NCI-H526 treated with DMSO at 0.1 percent for 48 hours (cell line): ENCODE data around the gene TNP2.

Source experiments
- DNase-seq: peaks from one replicate; lab custom pipeline; 2025; lab: John Stamatoyannopoulos, UW

TNP2 gene

GRCh38 chr16:11255737-11256660, 13.1 kb downstream of the TNP2 start, which contains the start of gene SOCS1:
Gene SOCS1, minus strand, starts transcription at chr16:11256204. Its CDS starts 726 bp downstream, at chr16:11255478.
- peak; percentile 55 for DNase-seq

GRCh38 chr16:11254913-11255736, 14.0 kb downstream of the TNP2 start:
- DNase-seq: peak; percentile 5

DNA sequence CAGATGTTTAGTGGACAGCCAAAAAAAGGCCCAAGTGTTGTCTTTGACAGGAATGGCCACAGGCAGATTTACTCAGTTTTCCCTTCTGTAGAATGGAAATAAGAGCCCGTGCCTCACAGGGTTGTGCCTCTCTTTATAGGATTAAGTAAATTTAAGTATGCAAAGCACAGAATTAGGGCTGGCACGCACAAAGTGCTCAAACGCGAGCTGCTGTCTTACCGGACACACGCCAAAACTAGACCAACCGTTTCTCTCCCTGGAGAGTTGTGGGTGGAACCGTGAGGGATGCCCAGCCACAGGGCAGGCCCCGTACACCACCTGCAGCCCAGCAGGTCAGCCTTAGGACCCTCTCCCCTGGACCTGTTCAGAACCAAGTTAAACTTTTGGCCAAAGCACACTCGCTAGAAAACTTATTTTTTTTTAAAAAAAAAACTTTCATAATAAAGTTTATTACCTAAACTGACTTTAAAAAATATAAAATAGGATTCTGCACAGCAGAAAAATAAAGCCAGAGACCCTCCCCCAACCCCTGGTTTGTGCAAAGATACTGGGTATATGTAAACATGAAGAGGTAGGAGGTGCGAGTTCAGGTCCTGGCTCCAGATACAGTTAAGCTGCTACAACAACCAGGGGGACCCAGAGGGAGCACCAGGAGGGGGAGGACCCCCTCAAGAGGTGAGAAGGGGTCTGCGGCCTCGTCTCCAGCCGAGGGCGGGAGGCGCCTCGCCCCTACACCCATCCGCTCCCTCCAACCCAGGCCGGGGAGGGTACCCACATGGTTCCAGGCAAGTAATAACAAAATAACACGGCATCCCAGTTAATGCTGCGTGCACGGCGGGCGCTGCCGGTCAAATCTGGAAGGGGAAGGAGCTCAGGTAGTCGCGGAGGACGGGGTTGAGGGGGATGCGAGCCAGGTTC, 14.9 kb downstream of the TNP2 start:
- no peak for DNase-seq

DNA sequence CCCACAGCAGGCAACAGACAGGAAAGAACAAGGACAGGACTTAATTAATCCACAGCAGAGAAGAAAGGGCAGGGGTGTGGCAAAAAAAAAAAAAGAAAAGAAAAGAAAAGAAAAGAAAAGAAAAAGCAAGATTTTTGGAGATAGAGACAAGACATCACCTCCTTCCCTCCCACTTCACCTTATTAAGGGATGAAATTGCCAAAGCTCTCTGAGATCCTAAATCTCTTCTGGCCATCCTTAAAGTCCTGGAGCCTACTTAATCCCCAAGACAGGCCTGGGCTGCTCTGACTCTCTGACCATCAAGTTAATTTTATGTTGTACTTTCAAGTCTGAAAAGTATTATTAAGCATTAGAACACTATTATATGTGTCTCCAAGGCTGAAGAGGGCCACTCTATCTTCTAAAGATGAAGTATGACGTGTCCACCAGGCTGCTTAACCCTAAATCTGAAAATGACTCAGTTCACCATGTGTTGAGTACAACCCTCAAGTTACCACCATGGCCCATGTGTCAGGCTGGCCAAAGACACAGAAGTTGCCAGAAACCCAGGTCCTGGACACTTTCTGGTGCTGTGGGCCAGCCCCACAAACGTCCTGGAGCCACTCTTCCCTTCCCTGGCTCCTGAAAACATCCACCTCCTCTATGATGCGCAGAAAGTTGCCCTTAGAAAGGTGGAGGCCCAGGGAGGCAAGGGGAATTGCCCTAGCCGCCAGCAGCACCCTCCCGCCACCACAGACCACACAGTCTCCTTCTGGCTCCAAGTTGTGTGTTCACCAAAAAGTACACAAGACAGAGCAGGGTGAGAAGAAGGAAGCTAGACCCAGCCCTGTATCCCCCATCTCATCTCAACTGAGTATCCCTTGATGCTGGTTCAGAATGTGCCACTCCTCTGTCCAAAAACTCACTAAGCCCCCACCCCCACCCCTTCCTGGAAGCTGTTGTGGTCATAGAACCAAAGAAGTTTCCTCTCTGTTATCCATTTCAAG, 15.8 kb downstream of the TNP2 start:
- no peak for DNase-seq

GRCh38 chr16:11252482-11252931, 16.6 kb downstream of the TNP2 start:
- no peak for DNase-seq

DNA sequence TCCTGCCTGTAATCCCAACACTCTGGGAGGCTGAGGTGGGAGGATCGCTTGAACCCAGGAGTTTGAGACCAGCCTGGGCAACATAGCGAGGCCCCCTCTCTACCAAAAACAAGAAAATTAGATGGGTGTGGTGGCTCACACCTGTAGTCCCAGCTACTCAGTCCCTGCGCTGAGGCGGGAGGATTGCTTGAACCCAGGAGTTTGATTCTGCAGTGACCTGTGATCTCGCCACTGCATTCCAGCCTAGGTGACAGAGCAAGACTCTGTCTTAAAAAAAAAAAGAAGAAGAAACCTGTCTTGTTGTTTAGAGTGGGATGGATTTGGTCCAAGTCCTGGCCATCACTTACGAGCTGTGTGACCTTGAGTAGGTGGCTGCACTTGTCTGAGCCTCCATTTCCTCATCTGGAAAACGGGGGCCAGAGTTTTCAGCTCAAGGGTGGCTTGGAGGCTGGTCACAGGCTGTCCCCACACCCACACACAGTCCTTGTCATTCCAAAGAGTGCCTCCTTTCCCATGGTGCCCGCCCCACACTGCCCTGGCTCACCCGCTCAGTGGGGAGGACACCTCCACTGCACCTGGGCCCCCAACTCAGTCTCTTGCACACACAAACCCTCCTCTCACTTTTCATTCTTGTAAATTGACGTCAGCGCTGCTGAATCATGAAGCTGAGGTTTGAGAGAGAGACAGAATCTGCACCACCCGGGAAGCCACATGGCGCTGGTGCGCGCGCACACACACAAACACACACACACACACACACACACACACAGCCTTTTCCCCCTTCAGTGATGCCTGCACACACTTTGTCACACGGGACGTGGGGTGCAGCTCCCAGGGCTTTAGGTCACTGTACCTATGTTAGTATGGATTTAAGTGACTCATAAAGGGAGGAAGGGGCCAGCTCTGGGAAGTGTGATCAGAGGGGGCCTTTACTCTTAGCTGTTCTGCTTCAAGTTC, 17.3 kb downstream of the TNP2 start:
- DNase-seq: no peak

DNA sequence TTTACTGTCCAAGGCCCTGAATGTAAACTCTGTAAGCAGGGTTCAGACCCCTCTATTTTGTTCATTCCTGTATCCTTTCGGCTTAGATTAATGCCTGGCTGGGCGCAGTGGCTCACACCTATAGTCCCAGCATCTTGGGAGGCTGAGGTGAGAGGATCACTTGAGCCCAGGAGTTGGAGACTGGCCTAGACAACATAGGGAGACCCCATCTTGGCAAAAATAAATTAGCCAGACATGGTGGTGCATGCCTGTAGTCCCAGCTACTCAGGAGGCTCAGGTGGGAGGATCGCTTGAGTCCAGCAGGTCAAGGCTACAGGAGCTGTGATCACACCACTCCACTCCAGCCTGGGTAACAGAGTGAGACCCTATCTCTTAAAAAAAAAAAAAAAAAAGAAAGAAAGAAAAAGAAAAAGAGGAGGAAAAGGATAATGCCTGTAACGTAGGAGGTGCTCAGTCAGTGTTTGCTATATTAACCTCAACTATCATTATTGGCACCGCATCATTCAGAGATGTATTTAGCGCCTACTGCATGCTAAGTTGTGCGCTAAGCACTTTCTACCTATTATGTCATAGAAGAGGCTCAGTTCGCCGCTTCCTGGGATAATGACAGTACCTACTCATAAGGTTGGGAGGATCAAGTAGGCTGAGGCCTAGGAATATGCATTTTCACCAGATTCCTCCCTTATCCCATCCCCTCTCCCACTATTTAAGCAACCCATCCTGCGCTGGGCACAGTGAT, 18.2 kb downstream of the TNP2 start:
- no peak for DNase-seq

- no peak for DNase-seq
Observed at GRCh38 chr16:11250091-11250785, 18.9 kb downstream of the TNP2 start.

DNA sequence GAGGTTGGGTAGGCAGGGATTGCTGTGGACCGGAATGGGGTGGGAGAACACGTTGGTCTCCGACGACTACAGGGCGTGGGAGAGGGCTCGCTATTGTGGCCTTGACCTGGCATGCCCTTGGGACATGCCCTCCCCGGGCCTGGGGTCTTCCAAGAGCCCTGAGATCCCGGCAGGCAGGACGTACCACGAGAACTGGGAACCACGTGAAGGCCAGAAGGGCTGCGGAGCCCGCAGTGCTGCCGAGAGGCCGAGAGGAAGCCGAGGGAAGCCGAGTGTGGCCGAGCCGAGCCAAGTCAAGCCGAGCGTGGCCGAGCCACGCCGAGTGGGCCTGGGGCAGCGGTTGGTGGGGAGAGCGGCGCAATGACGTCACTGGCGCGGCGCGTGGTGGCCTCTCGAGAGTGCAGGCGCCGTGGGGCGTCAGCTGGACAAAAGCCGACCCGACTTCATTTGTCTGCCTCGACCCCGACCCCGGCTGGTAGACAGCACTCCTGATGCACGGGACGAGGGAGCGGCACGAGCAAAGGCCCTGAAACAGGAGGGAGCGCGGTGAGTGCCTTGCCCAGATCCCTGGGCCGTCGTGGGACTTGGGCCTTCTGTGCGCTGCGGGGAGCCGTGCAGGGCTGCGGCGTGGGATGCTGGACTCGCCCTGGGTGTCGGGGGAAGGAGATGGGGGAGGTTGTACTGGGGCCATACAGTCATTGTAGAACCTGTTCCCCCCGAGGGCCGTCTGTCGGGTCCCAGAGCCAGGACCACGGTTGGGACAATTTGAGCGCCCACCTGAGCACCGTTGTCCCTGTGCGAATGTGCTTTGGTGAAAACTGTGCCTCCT, 19.7 kb downstream of the TNP2 start:
- DNase-seq: no peak

- DNase-seq: no peak
Observed at GRCh38 chr16:11248133-11248532, 21.0 kb downstream of the TNP2 start.

DNA sequence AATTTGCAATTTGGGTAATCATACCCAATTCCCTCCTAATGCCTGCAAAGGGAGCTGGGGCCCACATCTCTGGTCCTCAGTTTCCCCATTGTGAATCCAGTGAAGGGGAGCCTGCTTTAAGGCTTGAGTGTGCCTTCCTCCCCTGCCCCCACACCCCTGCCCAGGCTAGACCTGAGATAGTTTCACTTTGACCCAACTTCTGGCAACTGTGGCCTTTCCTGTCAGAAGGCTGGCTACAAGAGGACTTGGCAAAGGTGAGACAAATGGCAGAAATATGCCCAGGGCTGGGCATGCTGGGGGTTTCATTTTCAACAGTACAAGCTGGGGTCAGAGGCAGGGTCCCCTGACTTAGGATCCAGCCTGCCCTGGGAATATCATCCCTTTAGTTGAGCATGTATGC, 23.1 kb downstream of the TNP2 start:
- no peak for DNase-seq

GRCh38 chr16:11245222-11245737, 23.8 kb downstream of the TNP2 start:
- no peak for DNase-seq

- peak; percentile 20 for DNase-seq
Observed at GRCh38 chr16:11242658-11243057, 26.5 kb downstream of the TNP2 start.

DNA sequence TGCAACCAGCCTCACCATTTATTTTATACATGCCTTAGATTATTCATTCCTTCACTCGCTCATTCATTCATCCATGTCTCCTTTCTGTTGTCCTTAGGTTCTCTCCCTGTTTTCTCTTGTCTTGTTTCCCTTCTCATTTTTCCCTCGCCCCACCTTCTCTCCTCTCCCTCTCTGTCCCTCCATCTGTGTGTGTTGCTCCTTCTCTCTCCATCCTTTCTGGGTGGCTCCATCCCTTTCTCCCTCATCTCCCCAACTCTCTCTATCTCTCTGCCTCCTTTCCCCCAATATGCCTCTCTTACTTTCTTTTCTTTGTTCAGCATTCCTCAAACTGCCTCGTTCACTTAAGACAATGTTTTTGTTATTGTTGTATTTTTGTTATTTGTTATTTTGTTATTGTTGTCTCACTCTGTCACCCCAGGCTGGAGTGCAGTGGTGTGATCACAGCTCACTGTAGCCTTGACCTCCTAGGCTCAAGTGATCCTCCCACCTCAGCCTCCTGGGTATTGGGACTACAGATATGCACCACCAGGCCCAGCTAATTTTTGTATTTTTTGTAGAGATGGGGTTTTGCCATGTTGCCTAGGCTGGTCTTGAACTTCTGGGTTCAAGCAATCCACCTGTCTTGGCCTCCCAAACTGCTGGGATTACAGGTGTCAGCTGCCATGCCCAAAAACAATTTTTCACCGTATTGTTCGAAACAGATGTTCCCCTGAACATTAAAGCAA, 27.5 kb downstream of the TNP2 start:
- DNase-seq: no peak

- no peak for DNase-seq
Observed at GRCh38 chr16:11240636-11241473, 28.3 kb downstream of the TNP2 start.
